AG09319 (cell line): ENCODE results near the gene PSD2.

Source experiments
- DNase-seq: peaks from one replicate; pipeline ENCODE4 v3.0.0-alpha.2; 2010; ENCODE audit warnings: low read depth; ENCODE audit errors: extremely low read depth
- TF ChIP-seq, protein P1 (sequence below): IDR thresholded peaks from 2 replicates; pipeline ENCODE4 v1.5.1; 2011; ENCODE audit warnings: low read depth, mild to moderate bottlenecking, inconsistent platforms, low read length, moderate library complexity

The PSD2 gene

GRCh38 chr5:139772089-139772791 lies 23.4 kb upstream of the PSD2 start:
- TF ChIP-seq, protein P1, sequence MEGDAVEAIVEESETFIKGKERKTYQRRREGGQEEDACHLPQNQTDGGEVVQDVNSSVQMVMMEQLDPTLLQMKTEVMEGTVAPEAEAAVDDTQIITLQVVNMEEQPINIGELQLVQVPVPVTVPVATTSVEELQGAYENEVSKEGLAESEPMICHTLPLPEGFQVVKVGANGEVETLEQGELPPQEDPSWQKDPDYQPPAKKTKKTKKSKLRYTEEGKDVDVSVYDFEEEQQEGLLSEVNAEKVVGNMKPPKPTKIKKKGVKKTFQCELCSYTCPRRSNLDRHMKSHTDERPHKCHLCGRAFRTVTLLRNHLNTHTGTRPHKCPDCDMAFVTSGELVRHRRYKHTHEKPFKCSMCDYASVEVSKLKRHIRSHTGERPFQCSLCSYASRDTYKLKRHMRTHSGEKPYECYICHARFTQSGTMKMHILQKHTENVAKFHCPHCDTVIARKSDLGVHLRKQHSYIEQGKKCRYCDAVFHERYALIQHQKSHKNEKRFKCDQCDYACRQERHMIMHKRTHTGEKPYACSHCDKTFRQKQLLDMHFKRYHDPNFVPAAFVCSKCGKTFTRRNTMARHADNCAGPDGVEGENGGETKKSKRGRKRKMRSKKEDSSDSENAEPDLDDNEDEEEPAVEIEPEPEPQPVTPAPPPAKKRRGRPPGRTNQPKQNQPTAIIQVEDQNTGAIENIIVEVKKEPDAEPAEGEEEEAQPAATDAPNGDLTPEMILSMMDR = no peak
- DNase-seq = no peak

- TF ChIP-seq, protein P1 = no peak
- no peak for DNase-seq
Measured at GRCh38 chr5:139772927-139773690, 22.5 kb upstream of the PSD2 start.

- TF ChIP-seq, protein P1 = peak; percentile 82
- no peak for DNase-seq
Measured at GRCh38 chr5:139774980-139775661, 20.5 kb upstream of the PSD2 start.

- no peak for DNase-seq
- TF ChIP-seq, protein P1 = no peak
Measured at GRCh38 chr5:139775872-139776271, 19.7 kb upstream of the PSD2 start.

GRCh38 chr5:139776861-139777260 lies 18.7 kb upstream of the PSD2 start:
- TF ChIP-seq, protein P1 = no peak
- no peak for DNase-seq

- TF ChIP-seq, protein P1 = no peak
- no peak for DNase-seq
Measured at GRCh38 chr5:139783436-139783965, 12.1 kb upstream of the PSD2 start.
